GM21825 (cell line): ENCODE measurements around the gene GRIK2.
A peak's percentile ranks its signal among the peaks of the same experiment; 100 is the strongest.
"Not testable (repeated sequence)": the region's sequence is repeated elsewhere in the genome, so short reads cannot be mapped to it uniquely, and the experiment has no call there.

Experiments used
- ATAC-seq: cut with Tn5 transposase; IDR thresholded peaks from one replicate; pipeline ENCODE4 v1.9.1; 2021; ENCODE audit warnings: mild to moderate bottlenecking, moderate library complexity; ENCODE audit not compliant: unreplicated experiment

The GRIK2 gene

DNA sequence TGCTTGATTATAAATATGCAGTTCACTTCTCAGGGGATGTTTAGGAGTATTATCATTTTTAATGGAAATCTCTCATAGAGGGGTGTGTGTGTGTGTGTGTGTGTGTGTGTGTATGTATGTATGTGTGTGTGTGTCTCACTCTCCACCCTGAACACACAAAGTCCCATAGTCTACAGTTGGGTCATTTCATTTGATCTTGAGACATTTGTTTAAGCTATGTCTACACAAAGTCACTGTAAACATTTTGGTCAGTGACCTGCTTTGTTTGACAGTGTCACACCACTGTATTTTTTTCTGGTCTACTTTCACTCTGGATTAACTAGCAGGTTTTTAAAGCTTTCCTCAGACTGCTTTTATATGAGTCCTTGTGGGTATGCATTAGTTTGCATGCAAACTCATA lies 215.2 kb downstream of the GRIK2 start:
- ATAC-seq, result no peak

- ATAC-seq, result no peak
These were observed 220.0 kb downstream of the GRIK2 start for GRCh38 chr6:101613556-101613955.

GRCh38 chr6:101614774-101615173 lies 221.3 kb downstream of the GRIK2 start:
- no peak for ATAC-seq

DNA sequence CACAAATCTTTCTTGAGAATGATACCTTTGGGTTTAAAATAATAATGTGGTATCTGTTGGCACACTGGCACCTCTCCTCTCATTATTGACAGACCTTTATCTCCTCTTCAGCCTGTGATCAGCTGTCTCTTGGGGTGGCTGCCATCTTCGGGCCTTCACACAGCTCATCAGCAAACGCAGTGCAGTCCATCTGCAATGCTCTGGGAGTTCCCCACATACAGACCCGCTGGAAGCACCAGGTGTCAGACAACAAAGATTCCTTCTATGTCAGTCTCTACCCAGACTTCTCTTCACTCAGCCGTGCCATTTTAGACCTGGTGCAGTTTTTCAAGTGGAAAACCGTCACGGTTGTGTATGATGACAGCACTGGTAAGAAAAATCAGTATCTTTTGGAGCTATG lies 232.8 kb downstream of the GRIK2 start:
- no peak for ATAC-seq

- no peak for ATAC-seq
These were observed 237.4 kb downstream of the GRIK2 start for GRCh38 chr6:101630941-101631340.

DNA sequence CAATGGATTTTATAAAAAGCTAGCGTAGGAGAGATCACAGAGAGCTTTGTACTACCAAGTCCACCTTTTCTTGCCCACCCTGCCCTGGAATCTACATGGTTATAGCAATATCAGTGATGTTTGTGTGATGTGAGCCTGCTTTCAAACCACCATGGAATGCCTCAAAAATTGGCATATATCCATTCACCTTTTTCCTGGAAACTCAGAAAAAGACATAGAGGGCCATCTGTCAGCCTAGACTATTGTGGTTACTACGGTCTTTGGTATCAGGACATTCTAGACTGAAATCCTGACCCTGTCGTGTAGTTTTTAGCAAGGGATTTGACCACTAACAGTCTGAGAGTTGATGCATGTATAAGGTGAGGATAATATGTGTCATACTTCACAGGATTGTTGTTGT lies 239.6 kb downstream of the GRIK2 start:
- ATAC-seq, result no peak

- ATAC-seq, result not testable (repeated sequence)
These were observed 245.4 kb downstream of the GRIK2 start for GRCh38 chr6:101638865-101639264.

DNA sequence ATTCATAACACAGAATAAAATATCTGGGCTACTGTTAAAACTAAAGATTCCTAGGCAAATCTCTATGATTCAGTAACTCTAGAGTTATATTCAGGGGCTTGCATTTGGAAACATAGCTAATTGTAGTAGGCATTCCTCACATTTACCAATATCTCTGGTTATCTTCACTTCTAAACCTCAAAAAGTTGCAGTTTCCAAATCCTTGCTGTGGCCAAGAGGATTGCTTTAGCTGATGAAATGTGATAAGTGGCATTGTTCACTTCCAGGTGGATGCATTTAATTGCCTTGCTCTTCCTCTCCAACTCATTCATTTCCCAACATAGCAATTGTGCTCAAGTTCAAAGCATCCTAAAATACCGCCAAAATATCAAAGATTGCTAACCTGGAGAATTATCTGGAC lies 246.6 kb downstream of the GRIK2 start:
- ATAC-seq, result no peak

- ATAC-seq, result no peak
These were observed 252.3 kb downstream of the GRIK2 start for GRCh38 chr6:101645770-101646169.

DNA sequence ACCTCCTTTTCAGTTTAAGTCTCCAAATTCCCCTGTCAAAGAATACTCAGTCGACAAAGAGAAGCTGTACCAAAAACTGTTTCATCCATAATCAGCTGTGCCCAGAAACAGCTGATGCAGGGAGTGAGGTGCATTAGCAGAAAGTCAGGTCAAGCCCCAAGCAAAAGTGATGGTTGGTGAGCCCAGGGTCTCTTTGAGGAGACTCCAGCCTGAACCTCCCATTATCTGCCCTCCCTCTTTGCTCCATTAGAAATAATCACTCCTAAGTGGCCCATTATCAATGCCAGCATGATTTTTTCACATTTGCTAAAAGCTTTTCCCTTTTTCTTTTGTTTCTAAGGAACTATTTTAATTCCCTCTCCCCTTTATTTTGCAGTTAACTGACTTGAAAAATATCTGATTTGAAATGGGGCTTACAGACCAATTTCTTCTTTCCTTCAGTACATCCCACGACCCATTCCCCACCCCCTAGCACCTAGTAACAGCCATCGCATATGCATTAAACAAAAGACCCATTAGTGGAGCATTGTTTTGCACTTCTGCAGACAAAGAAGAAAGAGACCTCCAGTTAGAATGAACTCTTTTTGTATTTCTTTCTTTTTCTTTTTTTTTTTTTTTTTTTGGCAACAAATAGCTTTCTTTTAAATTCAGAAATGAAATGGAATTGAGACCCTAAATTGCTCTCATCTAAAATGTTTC lies 257.0 kb downstream of the GRIK2 start:
- no peak for ATAC-seq

- ATAC-seq, result no peak
These were observed 258.6 kb downstream of the GRIK2 start for GRCh38 chr6:101652079-101652478.

- ATAC-seq, result no peak
These were observed 261.6 kb downstream of the GRIK2 start for GRCh38 chr6:101655109-101655508.

- ATAC-seq, result peak; percentile 57
These were observed 268.8 kb downstream of the GRIK2 start for GRCh38 chr6:101662111-101662897.

DNA sequence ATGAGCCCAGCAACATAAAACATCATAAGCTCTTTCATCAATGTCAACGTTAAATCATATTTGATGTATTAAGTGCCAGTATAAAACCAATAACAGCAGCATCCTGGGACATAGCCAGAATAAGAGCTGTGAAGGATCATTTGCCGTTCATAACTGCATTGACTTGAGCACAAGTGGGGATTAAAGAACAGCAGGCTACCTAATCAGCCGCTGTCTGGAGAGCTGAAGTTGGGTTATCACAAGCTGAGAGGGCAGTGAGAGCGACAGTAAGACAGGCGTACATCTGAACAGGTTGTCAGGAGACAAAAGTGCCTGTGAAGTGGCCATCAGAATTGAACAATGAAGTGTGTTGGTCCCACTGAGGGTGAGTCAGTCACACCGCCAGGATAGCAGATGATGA lies 269.6 kb downstream of the GRIK2 start:
- ATAC-seq, result no peak

GRCh38 chr6:101666256-101666655 lies 272.7 kb downstream of the GRIK2 start:
- ATAC-seq, result no peak

DNA sequence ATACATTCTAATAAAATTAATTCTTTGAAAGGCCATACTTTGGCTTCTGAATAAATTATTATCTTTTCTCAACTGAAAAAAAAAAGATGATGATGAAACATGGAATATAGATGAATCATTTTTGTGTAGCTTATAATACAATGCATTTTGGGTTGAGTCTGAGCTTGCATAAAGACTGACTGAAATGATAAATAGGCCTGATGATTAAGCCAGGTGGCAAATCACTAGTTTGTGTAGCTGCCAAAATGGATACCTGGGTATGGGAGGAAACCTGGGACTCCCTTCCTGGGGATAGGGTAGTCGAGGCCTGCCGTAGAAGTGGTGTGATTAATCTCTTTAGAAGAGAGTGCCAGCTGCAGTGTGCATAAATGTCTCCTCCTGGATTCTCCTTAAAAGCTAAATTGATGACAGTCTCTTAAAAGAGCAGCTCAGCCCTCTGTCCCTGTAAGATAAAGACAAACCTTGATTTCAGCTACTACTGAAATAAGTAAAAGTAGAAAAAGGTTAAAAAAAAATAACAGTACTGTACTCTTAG lies 275.1 kb downstream of the GRIK2 start:
- ATAC-seq, result no peak

DNA sequence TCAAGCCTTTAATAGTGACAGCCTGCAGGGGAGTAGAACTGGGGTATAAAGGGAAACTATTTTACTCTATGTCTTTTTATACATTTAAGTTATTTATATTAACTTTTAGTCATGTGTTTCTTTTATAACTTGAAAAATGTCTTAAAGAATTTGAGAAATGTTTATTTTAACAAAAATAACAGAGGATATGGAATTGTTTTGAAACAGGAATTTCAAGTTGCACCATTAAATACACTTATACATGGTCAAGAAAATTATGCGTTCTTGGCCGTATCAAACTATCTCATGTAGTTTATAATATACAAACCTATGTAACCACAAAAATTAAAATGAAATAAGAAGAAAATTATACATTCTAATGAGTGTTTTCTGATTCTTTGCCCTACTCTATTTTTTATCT lies 282.7 kb downstream of the GRIK2 start:
- ATAC-seq, result no peak

- no peak for ATAC-seq
These were observed 289.4 kb downstream of the GRIK2 start for GRCh38 chr6:101682937-101683336.

DNA sequence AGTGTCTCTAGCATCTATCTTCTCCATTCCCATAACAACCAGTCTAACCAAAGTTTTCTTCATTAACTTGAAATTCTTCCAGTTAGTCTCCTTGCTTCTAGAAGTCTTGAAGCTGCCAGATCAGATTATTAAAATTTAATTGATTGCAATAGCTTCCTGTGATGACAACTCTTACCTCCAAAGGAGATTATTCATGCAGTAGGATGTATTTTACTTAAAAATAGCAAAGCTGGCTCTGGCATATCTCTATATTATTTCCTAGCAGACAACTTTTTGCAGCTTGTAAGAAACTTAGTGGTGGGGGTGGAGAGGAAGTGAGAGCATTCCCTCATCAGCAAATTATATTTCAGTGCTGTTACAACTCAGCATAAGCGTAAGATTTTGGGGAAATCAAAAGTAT lies 290.4 kb downstream of the GRIK2 start:
- ATAC-seq, result no peak

DNA sequence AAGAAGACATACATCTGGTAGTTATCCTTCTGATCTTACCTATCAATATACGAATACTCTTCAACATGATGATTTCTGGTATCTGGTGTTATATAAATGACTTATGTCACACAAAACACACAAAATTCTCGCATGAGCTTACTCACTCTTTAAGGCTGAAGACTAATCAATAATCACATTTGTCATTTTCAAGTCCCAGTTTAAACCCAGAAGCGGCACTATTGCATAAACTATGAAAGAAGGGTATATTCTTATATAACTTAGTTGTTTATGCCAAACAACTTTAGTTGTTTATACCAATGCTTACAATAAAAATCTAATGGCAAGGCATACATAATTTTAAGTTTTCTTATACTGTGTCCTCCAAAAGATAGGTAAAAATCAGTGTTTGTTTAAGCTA lies 293.1 kb downstream of the GRIK2 start:
- no peak for ATAC-seq

DNA sequence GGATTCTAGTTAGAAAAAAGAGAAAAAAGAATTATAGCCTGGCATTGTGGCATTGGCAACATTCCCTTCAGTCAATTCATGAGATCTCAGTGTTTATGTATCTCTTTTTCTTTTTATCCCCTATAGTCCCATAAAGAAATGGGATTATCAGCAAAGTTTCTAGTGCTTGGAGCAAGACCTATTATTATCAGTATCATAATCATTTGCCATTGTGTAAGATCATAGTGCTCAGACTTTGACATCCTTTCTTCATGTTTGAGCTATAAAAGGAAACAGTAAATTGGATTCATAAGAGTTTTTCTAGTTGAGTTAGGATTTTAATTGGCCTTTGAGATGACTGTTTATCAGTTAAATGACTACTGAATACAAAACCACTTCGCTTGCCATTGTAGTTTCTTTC lies 295.6 kb downstream of the GRIK2 start:
- ATAC-seq, result no peak

GRCh38 chr6:101689695-101690094 lies 296.2 kb downstream of the GRIK2 start:
- no peak for ATAC-seq
